HG03045 (cell line): Measurements from ENCODE around the gene PHLDA3.
A peak's percentile ranks its signal among the peaks of the same experiment; 100 is the strongest.

Experiments
- ATAC-seq: cut with Tn5 transposase; IDR thresholded peaks from one replicate; pipeline ENCODE4 v1.9.1; 2021; ENCODE audit warnings: mild to moderate bottlenecking, moderate library complexity; ENCODE audit not compliant: unreplicated experiment

PHLDA3 gene

GRCh38 chr1:201466492-201466891, 2.5 kb downstream of the PHLDA3 start:
- no peak for ATAC-seq

- no peak for ATAC-seq
Observed at GRCh38 chr1:201465698-201466290, 3.2 kb downstream of the PHLDA3 start.

- ATAC-seq, result no peak
Observed at GRCh38 chr1:201463071-201463552, 5.9 kb downstream of the PHLDA3 start.

DNA sequence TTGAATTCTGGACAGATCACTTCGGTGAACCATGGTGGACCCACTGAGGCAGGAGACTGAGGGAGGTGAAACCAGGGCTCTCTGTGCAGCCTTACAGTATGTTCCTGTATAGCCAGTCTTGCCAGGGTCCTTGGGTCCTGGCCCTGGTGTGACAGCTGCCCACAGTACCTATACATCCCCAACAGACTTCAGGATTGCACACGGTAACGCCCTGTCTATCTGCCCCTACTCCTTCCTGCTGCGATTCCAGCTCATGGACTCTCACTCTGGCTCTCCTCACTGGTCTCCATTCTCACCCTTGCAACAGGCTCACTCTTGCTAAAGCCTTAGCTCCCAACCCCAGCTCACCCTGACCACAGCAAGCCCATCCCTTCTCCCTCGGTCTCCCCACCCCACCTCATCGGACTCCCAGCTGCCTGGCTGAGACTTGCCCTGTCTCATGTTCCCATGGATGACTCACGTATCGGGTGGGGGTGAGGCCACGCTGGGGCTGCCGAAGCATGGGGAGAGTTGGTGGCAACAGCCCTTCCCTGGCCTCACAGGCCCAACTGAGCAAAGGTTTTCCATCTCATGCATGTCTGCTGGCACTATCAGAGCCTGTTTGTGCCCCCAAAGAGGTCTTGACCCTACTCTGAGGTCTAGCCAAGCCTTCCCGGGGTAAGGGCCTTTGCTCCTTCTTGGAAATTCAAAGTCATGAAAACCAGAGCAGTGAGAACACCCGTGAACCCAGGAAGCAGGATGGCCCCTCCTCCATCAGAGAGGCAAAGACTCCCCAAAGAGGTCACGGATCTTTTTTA, 7.1 kb downstream of the PHLDA3 start:
- ATAC-seq, result no peak

- no peak for ATAC-seq
Observed at GRCh38 chr1:201460814-201461644, 8.0 kb downstream of the PHLDA3 start.

DNA sequence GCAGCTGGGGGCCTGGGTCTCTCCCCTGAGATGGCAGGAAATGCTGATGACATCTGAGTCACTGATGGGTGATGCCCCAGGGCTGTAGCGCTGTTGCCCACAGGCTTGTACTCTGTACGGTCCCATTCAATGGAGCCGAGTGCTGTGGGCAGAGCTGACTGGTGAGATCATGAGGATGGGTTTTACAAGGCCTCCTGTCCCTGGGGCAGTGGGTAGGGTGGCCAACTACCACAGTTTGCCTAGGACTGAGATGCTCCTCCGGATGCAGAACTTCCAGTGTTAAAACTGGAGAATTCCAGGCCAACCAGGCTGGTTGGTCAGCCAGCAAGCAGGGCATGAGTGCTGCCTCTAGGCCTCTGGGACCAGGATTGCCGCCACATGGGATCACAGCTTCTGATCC, 9.2 kb downstream of the PHLDA3 start:
- ATAC-seq, result no peak

- ATAC-seq, result no peak
Observed at GRCh38 chr1:201459052-201459451, 9.9 kb downstream of the PHLDA3 start.

DNA sequence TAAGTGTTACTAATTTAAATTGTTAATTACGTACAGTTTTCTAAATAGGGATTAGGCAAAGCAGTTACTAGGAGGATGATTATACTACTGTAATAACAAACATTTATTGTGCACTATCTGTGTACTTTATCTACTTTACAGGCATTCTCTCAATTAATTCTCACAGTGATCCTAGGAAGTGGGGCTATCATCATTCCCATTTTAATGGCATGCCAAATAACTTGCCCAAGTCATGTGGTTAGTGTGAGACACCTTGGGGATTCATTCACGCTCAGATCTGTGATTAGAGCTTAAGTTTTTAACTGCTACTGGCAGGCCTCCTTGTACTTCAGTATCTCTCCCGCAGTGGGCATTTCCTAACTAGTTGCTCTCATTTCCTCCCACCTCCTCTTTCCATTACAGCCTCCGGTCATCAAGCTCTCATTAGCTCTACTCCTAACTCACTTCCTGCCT, 11.5 kb downstream of the PHLDA3 start:
- no peak for ATAC-seq

GRCh38 chr1:201456499-201457309, 12.3 kb downstream of the PHLDA3 start:
- no peak for ATAC-seq

DNA sequence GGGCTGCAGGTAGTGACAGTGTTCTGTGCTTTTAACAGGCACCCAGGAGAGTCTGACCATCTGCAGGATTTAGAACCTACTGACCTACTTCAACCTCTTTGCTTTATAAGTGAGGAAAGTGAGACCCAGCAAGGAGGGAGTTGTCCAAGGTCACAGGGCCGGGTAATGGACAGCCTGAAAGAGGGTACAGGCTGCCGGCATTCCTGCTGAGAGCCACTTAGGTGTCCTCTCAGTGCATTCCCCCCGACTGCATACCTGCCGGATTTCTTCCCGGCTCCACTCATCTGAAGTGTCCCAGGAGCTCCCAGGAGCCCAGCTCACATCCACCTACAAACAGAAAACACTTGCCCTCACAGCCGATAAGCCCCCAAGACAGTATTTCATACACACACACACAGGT, 13.9 kb downstream of the PHLDA3 start:
- ATAC-seq, result no peak

DNA sequence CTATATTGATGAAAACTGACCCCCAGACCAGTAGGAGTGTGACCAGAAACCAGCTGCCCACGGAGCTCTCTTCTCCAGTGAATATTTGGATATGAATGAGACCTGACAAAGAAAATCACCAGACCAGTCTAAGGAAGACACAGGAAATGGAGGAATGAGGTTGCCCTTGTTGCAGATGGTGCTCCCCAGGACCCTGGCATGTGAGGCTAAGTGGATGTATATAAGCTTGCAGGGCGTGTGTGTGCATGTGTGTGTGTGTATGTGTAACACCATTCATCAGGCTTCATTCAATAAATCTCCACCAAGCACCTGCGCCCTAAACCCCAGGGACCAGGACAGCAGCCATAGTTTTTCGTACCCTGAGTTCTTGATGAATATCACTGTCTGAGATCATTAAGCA, 14.4 kb downstream of the PHLDA3 start:
- ATAC-seq, result no peak

GRCh38 chr1:201452866-201453265, 16.1 kb downstream of the PHLDA3 start:
- no peak for ATAC-seq

GRCh38 chr1:201450721-201451291, 18.2 kb downstream of the PHLDA3 start:
- ATAC-seq, result no peak

DNA sequence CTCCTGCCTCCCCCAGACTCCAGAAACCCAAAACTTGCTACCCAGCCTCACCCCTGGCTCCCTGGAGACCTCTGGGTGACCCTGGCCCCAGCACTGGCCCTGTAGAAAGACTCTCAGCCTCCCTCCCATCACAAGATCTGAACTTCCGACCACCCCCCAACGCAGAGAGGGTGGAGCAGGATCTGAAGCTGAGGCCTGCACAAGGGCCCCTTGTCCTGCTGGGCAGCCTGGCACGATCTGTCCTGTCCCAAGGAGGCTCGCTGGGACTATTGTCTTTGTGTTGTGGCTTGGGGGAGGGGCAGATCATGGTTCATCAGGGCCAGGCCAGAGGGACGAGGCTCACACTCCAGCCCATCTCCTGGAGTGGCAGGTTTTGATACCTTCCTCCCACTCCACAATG, 20.0 kb downstream of the PHLDA3 start:
- no peak for ATAC-seq

- ATAC-seq, result peak; percentile 81
Observed at GRCh38 chr1:201447903-201448871, 20.8 kb downstream of the PHLDA3 start.

- ATAC-seq, result no peak
Observed at GRCh38 chr1:201445310-201445709, 23.7 kb downstream of the PHLDA3 start.

DNA sequence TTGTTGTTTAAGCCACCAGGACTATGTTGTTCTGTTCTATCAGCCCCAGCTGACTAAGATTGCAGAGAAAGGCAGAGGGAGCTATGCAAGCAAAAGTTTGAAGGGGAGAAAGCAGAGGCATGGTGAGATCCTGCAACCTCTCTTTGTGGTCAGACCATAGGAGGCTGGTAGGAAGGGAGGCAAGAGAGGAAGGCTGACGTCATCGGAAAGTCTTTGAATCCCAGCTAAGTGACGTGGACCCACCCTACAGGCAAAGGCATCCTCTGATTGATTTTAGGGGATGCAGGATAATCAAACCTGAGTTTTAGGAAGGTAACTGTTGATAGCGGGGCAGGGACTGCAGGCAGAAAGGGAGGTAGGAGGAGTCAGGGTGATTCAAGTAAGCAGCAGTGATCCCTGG, 24.2 kb downstream of the PHLDA3 start:
- no peak for ATAC-seq

- ATAC-seq, result no peak
Observed at GRCh38 chr1:201443747-201444146, 25.2 kb downstream of the PHLDA3 start.

DNA sequence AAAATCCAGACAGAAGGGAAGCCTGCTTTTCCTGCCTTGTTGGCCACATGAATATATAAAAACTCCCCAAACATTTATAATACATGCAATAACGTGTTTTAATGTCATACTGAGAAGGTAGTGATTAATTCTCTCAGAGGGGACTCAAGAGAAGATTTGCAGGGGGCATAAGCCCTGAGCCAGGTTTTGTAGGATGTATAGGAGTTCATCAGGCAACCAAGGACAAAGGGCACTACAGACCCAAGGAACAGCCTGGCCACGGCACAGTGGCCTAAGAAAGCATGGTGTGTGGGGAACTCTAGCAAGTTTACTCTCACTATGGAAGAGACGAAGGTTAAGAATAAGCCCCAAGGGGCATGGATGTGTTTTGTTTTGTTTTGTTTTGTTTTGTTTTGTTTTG, 32.0 kb downstream of the PHLDA3 start:
- ATAC-seq, result no peak
